Measurements from ENCODE around the gene CLRN1.

Gene CLRN1

DNA sequence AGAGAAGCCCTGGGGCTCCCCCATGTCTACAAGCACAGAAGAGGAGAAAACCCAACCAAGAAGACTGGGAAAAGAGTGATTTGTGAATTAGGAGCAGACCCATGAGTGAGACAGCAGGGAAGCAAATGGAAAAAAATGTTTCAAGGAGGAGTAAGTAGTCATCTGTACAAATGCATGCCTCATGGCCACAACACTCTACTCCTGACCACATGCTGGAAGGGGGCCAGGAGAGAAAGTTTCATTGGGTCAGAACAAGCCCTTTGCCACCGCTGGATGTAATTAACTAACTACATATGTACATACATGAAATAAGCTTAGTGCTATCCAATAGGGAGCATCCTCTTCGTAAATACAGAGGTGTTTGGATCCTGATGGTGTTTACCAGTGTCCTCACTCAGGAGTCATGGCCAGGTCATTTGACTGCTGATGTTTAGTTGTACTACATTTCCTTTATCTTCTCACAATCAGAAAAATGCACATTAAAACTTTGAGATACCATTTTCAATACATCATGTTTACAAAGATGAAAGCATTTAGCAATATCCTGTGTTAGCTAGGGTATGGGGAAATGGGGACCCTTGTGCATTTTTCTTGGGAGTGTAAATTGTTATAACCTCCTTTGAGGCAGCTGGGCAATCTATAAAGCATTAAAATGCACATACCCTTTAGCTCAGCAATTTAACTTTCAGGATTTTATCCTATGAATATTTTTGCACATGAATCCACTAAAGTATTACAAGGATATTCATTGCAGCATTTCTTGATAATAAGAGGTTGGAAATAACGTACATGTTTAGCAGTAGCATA lies 27.1 kb downstream of the CLRN1 start:
- peaks cover 8% of the 10 kb centered on the region; the same call in 1 of the 2 replicates for H3K9me3 ChIP-seq (ENCODE audit: insufficient read depth, low read length)
- H3K9ac ChIP-seq (ENCODE audit: low read length): no peak overlapping the region
- H3K79me2 ChIP-seq (ENCODE audit: insufficient read depth, low read length): no peaks in the 10 kb centered on the region
- H2AFZ ChIP-seq (ENCODE audit: low read depth, low read length, severe bottlenecking): no peak overlapping the region
- no peak overlapping the region for H3K4me2 ChIP-seq (ENCODE audit: low read depth, low read length, poor library complexity, severe bottlenecking)
- TF ChIP-seq, protein P1, sequence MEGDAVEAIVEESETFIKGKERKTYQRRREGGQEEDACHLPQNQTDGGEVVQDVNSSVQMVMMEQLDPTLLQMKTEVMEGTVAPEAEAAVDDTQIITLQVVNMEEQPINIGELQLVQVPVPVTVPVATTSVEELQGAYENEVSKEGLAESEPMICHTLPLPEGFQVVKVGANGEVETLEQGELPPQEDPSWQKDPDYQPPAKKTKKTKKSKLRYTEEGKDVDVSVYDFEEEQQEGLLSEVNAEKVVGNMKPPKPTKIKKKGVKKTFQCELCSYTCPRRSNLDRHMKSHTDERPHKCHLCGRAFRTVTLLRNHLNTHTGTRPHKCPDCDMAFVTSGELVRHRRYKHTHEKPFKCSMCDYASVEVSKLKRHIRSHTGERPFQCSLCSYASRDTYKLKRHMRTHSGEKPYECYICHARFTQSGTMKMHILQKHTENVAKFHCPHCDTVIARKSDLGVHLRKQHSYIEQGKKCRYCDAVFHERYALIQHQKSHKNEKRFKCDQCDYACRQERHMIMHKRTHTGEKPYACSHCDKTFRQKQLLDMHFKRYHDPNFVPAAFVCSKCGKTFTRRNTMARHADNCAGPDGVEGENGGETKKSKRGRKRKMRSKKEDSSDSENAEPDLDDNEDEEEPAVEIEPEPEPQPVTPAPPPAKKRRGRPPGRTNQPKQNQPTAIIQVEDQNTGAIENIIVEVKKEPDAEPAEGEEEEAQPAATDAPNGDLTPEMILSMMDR (IDR thresholded peaks at IDR 0.05; ENCODE audit: insufficient read depth, low read length, poor library complexity, severe bottlenecking): no peak
- no peak for TF ChIP-seq EZH2phosphoT487 (conservative IDR thresholded peaks at IDR 0.05; ENCODE audit: low read length)
- no peak overlapping the region for H3K4me3 ChIP-seq (ENCODE audit: insufficient read depth, low read length, poor library complexity, severe bottlenecking)
- H3K36me3 ChIP-seq (ENCODE audit: low read length): no peaks in the 10 kb centered on the region
- H3K27ac ChIP-seq (ENCODE audit: low read depth, low read length): no peak overlapping the region
- H3F3A ChIP-seq (ENCODE audit: insufficient read depth): no peaks in the 10 kb centered on the region
- H3K9me2 ChIP-seq (replicated peaks; ENCODE audit: insufficient read depth, low read length): no peaks in the 10 kb centered on the region
- H4K20me1 ChIP-seq (ENCODE audit: low read depth, low read length): no peaks in the 10 kb centered on the region
- H3K27me3 ChIP-seq (ENCODE audit: low read length): no peaks in the 10 kb centered on the region

DNA sequence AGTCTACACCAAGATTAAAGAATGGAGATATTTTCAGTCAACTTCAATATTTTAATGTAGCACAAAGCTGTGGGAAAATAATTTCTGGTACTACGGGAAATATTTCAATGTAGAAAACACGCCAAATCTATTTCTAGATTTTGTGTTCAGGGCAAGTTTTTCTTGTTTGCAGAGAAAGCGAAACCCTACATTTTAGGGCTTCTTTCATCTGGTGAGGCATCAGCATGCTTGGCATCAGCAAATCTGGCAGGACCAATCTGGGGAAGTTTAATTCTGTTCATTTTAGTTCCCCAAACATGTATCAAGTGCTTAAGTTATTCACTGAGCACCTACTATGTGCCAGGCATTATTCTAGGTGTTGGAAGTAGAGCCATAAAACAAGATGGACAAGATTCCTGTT lies 30.3 kb downstream of the CLRN1 start:
- no peaks in the 10 kb centered on the region for H3K9me2 ChIP-seq (replicated peaks; ENCODE audit: insufficient read depth, low read length)
- no peak overlapping the region for H3K27ac ChIP-seq (ENCODE audit: low read depth, low read length)
- no peak overlapping the region for H3K4me3 ChIP-seq (ENCODE audit: insufficient read depth, low read length, poor library complexity, severe bottlenecking)
- no peaks in the 10 kb centered on the region for H4K20me1 ChIP-seq (ENCODE audit: low read depth, low read length)
- no peaks in the 10 kb centered on the region for H3K79me2 ChIP-seq (ENCODE audit: insufficient read depth, low read length)
- no peak overlapping the region for H3K9ac ChIP-seq (ENCODE audit: low read length)
- no peak for TF ChIP-seq EZH2phosphoT487 (conservative IDR thresholded peaks at IDR 0.05; ENCODE audit: low read length)
- TF ChIP-seq, protein P1 (IDR thresholded peaks at IDR 0.05; ENCODE audit: insufficient read depth, low read length, poor library complexity, severe bottlenecking): no peak
- no peaks in the 10 kb centered on the region for H3K36me3 ChIP-seq (ENCODE audit: low read length)
- no peaks in the 10 kb centered on the region for H3K27me3 ChIP-seq (ENCODE audit: low read length)
- H3K9me3 ChIP-seq (ENCODE audit: insufficient read depth, low read length): peaks cover 8% of the 10 kb centered on the region; the same call in 1 of the 2 replicates
- no peaks in the 10 kb centered on the region for H3F3A ChIP-seq (ENCODE audit: insufficient read depth)
- no peak overlapping the region for H2AFZ ChIP-seq (ENCODE audit: low read depth, low read length, severe bottlenecking)
- H3K4me2 ChIP-seq (ENCODE audit: low read depth, low read length, poor library complexity, severe bottlenecking): no peak overlapping the region

DNA sequence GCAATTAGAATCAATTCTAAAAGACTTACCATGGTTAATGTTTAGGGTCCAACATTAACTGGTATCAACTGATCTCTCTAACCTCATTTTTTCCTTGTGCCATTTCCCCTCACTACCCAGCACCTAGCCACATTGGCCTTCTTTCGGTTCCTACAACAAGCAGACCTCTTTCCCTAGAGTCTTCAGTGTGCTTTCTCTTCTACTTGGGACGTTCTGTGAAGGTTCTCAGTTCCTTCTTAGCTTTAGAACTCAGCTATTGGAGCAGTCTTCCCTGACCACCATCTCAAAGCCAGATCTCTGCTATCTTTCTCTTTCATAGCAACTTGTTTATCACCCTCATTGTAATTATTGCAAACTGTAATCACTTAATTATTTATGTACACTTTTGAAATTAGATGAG lies 35.8 kb downstream of the CLRN1 start:
- Histone ChIP-seq H3K27ac (ENCODE audit: low read depth, low read length) (no peak overlapping the region), H4K20me1 (ENCODE audit: low read depth, low read length) (no peaks in the 10 kb centered on the region)

More for the DNA sequence above, 35.8 kb downstream of the CLRN1 start:
- Histone ChIP-seq H3K9me3 (ENCODE audit: insufficient read depth, low read length) (no peaks in the 10 kb centered on the region), H2AFZ (ENCODE audit: low read depth, low read length, severe bottlenecking) (no peak overlapping the region), H3K27me3 (ENCODE audit: low read length) (no peaks in the 10 kb centered on the region), H3K79me2 (ENCODE audit: insufficient read depth, low read length) (no peaks in the 10 kb centered on the region), H3K36me3 (ENCODE audit: low read length) (no peaks in the 10 kb centered on the region), H3K9me2 (replicated peaks; ENCODE audit: insufficient read depth, low read length) (no peaks in the 10 kb centered on the region), H3F3A (ENCODE audit: insufficient read depth) (no peaks in the 10 kb centered on the region), H3K4me2 (ENCODE audit: low read depth, low read length, poor library complexity, severe bottlenecking) (no peak overlapping the region), H3K4me3 (ENCODE audit: insufficient read depth, low read length, poor library complexity, severe bottlenecking) (no peak overlapping the region), H3K9ac (ENCODE audit: low read length) (no peak overlapping the region)
- TF ChIP-seq, protein P1 (IDR thresholded peaks at IDR 0.05; ENCODE audit: insufficient read depth, low read length, poor library complexity, severe bottlenecking): no peak
- no peak for TF ChIP-seq EZH2phosphoT487 (conservative IDR thresholded peaks at IDR 0.05; ENCODE audit: low read length)

All from SU-DHL-6 (cell line).